NCI-H1417 treated with DMSO at 0.1 percent for 48 hours (cell line): ENCODE results near the gene CTSL.
"Not testable (repeated sequence)": the region's sequence is repeated elsewhere in the genome, so short reads cannot be mapped to it uniquely, and the experiment has no call there.

Source experiments
- DNase-seq: peaks from one replicate; lab custom pipeline; 2025; lab: John Stamatoyannopoulos, UW

The CTSL gene

DNA sequence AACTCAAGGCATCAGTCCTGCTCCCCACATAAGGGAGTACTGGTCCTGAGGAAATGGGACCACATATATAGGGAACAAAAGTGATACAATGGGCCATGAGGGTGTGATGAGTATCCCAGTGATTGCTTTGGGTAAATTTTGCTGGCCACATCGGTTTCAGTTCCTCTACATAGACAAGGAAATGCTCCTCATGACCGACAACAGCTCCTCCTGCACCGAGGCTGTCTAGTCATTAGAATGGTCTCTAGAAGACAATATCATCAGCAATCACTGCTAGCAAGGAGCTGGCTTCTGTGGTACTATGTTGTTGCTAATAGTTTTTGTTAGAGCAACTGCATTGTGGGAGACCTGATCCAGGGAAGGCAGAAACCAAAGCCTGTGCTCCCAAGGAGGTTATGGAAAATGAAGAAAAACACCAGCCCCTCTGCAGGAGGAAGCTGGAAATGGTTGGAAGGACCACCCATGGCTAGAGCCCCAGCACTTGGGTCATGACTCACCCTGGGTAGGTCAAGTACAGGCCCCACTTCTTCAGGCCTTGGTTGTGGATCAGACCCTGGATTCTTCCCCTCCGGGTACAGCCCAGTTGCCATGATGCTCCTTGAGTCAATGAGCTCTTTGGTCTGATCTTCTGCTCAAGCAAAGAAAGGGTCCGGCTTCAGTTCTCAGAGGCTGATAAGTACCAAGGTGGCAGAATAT is 3.4 kb upstream of the CTSL start:
- no peak for DNase-seq

- DNase-seq: no peak
These were observed 491 bp upstream of the CTSL start for GRCh38 chr9:87725356-87725899.

- no peak for DNase-seq
These were observed 3.3 kb downstream of the CTSL start for GRCh38 chr9:87729246-87729645.

- no peak for DNase-seq
These were observed 5.4 kb downstream of the CTSL start for GRCh38 chr9:87731321-87731720.

DNA sequence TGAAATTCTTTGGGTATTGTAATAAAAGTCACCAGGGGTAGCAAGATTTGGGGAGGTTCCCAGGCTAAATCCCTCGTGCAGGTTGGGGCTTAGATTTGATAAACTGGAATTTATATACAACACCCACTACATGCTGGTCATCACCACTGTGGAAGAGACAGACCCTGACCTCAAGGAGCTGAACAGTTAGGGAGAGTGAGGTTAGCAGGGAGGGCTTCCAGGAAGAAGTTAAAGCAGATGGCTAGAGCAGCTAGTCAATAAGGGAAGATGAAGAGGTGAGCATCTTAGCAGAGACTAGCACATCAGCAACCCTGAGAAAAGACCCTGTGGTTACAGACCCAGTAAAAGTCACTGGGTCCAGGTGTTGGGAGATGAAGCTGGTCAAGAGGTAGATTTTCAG is 6.4 kb downstream of the CTSL start:
- DNase-seq: no peak

GRCh38 chr9:87732756-87733155 is 6.8 kb downstream of the CTSL start:
- DNase-seq: no peak

DNA sequence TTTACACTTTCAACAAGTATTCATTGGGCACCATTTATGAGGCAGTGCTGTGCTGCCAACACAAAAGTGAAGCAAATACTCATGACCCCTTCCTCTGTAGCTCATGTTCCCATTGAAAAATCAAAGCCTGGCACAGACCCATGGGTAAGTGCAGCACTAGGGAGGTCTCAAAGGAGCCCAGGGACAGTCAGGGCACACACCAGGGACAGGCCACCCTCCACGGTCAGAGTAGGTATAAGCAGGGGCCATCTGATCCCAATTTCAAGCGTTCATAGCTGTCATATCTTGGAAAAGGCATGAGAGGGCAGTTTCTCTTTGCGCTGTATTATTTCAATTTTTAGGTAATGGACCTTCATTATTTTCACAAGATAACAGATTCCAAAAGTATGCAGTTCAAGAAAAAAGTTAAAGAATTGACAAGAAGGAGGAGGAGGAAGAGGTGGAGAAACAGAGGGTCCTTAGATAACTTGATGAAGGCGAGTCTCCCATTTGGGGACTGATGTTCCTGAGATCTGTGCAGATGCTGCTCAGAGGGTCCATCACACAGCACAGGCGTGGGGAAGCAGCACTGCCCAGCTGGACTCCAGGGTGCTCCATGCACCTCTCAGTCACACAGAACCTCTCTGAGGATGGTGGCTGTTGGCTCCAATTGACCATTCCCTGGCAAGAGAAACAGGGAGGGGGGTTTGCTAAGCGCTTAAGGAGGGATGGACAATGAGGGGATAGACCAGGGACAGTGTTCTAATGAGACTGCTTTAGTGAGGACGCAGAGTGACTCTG is 7.5 kb downstream of the CTSL start:
- no peak for DNase-seq

DNA sequence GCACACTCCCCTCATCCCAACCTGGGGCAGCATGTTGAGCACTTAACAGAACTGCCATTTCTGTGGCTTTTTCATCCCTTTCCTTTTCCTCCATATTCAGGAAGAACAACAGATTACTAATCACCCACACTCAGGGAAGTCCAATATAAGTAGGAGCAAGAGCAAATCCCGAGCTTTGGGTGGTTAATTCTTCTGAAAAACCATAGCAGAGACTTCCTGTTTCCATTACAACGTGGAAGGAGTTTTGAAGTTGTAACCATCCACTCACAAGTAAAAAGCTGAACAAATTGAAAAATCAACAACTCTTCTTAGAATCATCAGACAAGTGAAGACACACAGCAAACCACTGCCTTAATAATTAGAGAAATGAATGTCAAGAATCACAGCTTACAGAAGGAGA is 8.2 kb downstream of the CTSL start:
- no peak for DNase-seq

- no peak for DNase-seq
These were observed 13.6 kb downstream of the CTSL start for GRCh38 chr9:87739546-87739945.

DNA sequence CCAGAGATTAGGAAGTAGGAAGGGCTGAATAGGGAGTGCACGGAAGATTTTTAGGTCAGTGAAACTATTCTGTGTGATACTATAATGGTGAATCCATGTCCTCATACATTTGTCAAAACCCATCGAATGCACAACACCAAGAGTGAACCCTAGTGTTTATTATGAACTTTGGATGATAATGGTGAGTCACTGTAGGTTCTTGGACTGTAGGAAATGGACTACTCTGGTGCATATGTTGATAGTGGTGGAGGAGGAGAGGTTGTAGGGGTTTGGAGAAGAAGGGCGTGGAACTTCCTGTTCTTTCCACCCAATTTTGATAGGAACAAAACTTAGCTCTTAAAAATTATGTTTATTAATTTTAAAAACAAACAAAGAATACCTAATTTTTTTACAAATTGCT is 14.3 kb downstream of the CTSL start:
- DNase-seq: no peak

DNA sequence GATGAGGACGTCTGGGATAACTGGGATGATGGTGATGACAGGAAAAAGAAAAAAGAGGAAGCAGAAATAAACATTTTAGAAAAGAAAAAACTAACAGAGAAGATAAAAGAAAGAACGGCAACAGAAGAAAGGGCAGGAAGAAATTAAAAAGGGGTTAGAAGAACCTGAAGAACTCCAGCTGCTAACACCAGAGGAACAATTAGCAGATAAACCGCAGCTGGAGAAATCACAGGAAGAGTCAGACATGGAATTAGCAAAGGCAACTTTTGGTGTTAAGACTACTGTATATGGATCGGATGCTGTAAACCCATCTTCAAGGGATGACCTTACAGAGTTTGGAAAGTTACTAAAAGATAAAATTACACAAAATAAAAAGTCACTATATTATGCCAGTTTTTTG is 15.4 kb downstream of the CTSL start:
- DNase-seq: no peak

DNA sequence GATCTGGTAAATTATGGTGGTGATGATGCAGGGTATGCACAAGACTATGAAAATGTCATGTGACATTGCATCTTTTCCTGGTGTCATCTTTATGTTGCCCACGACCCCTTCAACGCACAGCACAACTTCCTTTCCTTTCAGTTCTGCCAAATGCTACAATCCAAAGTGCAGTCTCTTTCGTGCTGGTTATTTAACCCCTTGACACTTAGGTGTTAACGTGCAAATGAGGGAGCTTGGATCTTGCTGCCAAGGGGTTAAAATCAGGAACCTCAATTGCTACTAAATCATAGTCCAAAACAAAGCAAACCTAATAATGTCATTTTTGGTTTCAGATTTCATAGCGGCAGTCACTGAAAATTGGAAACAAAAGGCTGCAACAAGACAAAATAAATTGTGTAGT is 16.0 kb downstream of the CTSL start:
- no peak for DNase-seq

- no peak for DNase-seq
These were observed 17.0 kb downstream of the CTSL start for GRCh38 chr9:87742813-87743428.

DNA sequence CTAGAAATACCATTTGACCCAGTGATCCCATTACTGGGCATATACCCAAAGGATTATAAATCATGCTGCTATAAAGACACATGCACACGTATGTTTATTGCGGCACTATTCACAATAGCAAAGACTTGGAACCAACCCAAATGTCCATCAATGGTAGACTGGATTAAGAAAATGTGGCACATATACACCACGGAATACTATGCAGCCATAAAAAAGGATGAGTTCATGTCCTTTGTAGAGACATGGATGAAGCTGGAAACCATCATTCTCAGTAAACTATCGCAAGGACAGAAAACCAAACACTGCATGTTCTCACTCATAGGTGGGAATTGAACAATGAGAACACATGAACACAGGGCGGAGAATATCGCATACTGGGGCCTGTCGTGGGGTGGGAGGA is 18.3 kb downstream of the CTSL start:
- not testable (repeated sequence) for DNase-seq

- no peak for DNase-seq
These were observed 20.3 kb downstream of the CTSL start for GRCh38 chr9:87746186-87746585.

DNA sequence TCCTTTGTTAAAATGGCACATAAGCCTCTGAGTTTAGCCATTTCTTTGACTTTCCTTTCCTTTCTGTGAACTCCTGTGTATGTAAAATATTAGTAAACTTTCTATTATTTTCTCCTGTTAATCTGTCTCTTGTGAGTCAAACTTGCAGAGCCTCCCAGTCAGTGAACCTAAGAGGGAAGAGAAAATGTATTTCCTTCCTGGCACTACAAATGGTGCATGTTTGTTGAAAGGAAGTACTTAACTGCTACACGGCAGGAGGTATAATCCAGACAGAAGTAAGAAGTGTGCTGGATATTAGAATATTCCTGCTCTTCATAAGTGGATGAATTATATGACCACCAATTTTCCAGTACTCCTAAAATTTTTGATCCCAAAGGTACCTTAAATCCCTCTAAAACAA is 23.0 kb downstream of the CTSL start:
- no peak for DNase-seq

- DNase-seq: no peak
These were observed 23.6 kb downstream of the CTSL start for GRCh38 chr9:87749335-87750035.

- no peak for DNase-seq
These were observed 24.8 kb downstream of the CTSL start for GRCh38 chr9:87750726-87751125.

GRCh38 chr9:87751423-87751822 is 25.5 kb downstream of the CTSL start:
- no peak for DNase-seq

GRCh38 chr9:87751868-87752267 is 25.9 kb downstream of the CTSL start:
- no peak for DNase-seq

- no peak for DNase-seq
These were observed 27.4 kb downstream of the CTSL start for GRCh38 chr9:87753313-87753712.

DNA sequence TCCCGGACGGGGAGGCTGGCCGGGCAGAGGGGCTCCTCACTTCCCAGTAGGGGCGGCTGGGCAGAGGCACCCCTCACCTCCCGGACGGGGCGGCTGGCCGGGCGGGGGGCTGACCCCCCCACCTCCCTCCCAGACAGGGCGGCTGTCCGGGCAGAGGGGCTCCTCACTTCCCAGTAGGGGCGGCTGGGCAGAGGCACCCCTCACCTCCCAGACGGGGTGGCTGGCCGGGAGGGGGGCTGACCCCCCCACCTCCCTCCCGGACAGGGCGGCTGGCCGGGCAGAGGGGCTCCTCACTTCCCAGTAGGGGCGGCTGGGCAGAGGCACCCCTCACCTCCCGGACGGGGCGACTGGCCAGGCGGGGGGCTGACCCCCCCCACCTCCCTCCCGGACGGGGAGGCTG is 32.4 kb downstream of the CTSL start:
- DNase-seq: not testable (repeated sequence)
